AG10803 (cell line): ENCODE measurements around the gene DNA2.

Source experiments
- DNase-seq: peaks from one replicate; pipeline ENCODE4 v3.0.0; 2010; ENCODE audit warnings: low read depth
- H3K4me3 ChIP-seq: 2 replicates; pipeline ENCODE4 v1.5.1; 2011; ENCODE audit warnings: mild to moderate bottlenecking, low read length, control low read depth
- CTCF ChIP-seq: conservative IDR thresholded peaks from 2 replicates; pipeline ENCODE4 v1.5.1; 2011; ENCODE audit warnings: mild to moderate bottlenecking, low read length, control low read depth, inconsistent platforms

DNA2 gene

GRCh38 chr10:68446179-68446578 is 25.6 kb downstream of the DNA2 start:
- TF ChIP-seq CTCF, result no peak
- DNase-seq, result no peak
- no peak overlapping the region for H3K4me3 ChIP-seq

- no peak for DNase-seq
- H3K4me3 ChIP-seq, result no peak overlapping the region
- TF ChIP-seq CTCF, result no peak
Measured at GRCh38 chr10:68442971-68443370, 28.8 kb downstream of the DNA2 start.

GRCh38 chr10:68440898-68441297 is 30.9 kb downstream of the DNA2 start:
- no peak overlapping the region for H3K4me3 ChIP-seq
- no peak for TF ChIP-seq CTCF
- DNase-seq, result no peak

GRCh38 chr10:68435803-68436202 is 36.0 kb downstream of the DNA2 start:
- TF ChIP-seq CTCF, result no peak
- no peak for DNase-seq
- H3K4me3 ChIP-seq, result no peak overlapping the region

- H3K4me3 ChIP-seq, result no peak overlapping the region
- no peak for DNase-seq
- TF ChIP-seq CTCF, result no peak
Measured at GRCh38 chr10:68434657-68435056, 37.1 kb downstream of the DNA2 start.

GRCh38 chr10:68428396-68429104 is 43.2 kb downstream of the DNA2 start:
- H3K4me3 ChIP-seq, result no peak overlapping the region
- TF ChIP-seq CTCF, result no peak
- DNase-seq, result no peak

- TF ChIP-seq CTCF, result no peak
- no peak overlapping the region for H3K4me3 ChIP-seq
- no peak for DNase-seq
Measured at GRCh38 chr10:68424454-68425014, 47.2 kb downstream of the DNA2 start.
